M059J (cell line): ENCODE measurements around the gene TEX53. TPM values are rescaled to one million over a fixed set of nuclear protein-coding genes. Genes with fewer than 3 reads are reported as not detected.

Source experiments
- DNase-seq: peaks from one replicate; pipeline ENCODE4 v3.0.0-alpha.2; 2012; ENCODE audit warnings: low read depth
- total RNA-seq: library from RNA; depleted of rRNA; stranded (reverse); fragments of >200 nt; shearing (Covaris generic); gene quantifications from 2 replicates; pipeline ENCODE4 v1.2.3, GENCODE V29; 2014

TEX53 gene
- total RNA-seq, 1 experiment from 2014 or later: not detected

DNA sequence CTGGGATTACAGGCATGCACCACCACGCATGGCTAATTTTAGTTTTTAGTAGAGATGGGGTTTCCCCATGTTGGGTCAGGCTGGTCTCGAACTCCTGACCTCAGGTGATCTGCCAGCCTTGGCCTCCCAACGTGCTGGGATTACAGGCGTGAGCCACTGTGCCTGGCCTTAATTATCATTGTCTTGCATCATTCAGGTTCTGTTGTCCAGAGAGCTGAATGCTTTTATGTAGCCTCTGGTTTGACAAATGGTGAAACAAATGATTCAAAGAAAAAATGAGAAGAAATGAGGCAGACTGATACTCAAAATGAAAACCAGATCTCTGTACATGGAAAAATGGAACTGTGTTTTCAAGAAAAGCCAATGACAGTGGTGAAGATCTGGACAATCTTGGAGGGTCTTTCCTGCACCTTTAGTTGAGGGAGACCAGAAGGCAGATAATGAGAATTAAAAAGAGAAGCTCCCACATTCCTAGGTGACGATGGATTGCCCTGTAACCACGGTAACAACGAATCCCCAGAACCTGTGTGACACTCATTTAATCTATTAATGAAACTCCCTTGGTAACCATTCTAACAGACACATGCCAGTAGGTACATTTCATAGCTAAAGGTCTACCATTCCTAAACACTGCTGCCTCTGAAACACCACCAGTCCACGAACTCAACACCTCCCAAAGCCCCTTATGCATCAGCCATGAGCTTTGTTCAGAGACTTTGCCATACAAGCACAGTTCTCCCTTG, 22.8 kb upstream of the TEX53 start:
- DNase-seq: peak; percentile 61

DNA sequence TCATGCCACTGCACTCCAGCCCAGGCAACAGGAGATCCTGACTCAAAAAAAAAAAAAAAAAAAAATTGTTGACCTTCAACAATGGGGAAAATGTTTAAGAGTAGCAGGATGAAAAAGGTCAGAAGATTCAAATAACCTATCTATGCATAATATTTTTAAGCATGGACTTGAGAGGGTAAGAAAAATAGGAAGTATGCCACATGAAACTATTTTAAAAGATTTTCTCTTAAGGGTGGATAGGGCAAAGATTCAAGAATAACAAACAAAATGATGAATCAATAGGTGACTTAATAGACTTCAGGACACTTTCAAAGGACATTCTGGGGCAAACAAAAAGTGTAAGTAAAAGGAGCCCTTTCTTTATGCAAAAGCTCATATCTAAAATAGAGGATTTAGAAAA, 21.2 kb upstream of the TEX53 start:
- peak; percentile 60 for DNase-seq

DNA sequence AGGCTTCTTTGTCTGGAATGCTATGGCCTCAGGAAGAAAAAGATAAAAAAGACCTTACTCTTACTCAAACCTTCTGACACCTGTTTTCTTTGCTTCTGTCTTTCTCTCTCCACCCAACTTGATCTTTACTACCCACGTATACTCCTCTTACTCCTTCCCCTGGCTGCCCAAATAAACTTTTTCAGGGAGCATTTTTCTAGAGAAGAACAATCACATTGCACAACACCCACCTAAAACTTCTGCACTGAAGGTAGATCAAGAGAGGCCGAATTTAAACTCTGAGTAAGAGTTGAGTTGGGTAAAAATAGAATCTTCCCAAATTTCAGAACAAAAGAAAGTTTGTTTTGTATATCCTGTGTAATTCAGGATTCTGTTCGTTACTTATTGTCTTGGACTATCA, 20.5 kb upstream of the TEX53 start:
- no peak for DNase-seq

DNA sequence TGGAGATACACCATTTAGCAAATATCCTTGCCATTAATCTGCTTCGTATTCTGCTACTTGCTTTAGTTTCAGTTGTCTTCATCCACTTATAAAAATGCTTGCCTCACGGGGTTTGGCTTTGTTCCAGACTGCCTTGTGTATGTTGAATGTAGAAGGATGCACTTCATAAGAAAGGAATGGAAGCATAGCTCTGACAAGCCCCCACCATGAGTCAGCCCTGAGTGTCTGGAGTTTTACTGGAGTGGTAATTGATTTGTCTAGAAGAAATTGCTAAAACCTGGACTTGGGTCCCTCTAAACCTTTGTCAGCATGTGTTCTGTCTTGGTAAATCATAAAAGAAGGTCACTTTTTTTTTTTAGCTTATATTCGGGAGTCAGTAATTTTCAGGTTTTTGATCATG, 19.8 kb upstream of the TEX53 start:
- peak; percentile 100 for DNase-seq

DNA sequence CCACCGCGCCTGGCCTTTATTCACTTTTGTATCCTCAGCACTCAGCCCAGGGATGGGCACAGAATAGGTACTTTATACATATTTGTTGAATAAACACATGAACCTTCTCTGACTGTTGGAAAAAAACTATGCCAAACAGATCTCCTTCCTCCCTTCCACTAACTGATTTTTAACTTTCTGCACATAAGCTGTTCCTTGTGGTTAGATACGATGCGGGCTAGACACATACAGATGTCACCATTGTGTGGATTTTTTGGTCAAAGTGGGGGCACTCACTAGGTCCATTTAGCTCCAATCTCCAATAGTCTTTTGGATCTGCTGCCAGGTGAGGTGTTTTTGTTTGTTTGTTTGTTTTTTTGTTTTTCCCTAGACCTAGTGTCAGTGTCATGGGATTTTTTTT, 19.3 kb upstream of the TEX53 start:
- DNase-seq: no peak

DNA sequence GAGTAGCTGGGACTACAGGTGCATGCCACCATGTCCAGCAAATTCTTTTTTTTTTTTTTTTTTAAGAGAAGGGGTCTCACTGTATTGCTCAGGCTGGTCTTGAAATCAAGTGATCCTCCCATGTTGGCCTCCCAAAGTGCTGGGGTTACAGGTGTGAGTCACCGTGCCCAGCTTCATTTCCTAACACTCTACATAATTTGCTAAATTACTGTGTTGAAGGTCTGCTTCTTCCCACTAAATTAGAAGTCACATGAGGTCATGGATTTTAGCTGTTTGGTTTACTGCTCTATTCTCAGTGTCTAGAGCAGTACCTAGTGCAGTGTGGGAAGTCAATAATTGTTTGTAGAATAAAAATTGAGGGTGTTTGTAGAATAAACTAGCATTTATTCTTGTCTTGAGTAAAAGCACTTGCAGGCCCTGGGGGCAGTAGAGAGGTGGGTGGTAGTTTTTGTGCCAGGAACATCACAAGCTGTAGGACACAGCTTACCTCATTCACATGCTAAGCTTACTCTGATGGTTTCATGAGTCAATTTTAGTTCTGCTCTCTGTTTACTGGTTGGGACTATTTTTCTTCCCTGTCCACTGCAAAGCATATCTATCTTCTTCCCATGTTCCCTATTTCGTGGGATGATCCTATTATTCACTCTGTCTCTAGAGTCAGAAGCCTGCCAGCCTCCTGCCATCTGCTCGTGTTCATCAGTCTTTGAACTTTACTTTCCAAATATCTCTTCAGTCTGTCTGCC, 17.4 kb upstream of the TEX53 start:
- DNase-seq: peak; percentile 47

DNA sequence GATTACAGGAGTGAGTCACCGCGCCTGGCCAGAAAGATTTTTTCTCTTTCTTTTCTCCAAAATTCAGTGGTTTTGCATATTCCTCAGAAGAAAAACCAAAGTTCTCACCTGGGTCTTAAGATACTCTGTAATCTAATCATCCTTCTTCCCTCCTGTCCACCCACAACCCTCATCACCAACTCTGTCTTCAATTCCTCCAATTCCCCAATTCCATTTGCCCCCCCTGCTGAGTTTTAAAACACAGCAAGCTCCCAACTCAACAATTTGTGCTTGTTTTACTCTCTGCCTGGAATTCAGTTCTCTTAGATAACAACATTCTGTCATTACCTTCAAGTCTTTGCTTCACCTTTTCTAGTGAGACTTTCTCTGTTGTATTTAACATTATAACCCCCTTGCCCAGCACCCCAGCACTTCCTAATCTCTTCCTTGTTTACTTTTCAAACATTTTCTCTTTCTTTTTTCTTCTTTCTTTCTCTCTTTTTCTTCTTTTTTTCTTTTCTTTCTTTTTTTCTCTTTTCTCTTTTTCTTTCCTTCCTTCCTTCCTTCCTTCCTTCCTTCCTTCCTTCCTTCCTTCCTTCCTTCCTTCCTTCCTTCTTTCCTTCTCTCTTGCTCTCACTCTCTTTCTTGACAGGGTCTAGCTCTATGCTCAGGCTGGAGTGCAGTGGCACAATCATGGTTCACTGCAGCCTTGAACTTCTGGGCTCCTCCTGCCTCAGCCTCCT, 16.6 kb upstream of the TEX53 start:
- peak; percentile 13 for DNase-seq

DNA sequence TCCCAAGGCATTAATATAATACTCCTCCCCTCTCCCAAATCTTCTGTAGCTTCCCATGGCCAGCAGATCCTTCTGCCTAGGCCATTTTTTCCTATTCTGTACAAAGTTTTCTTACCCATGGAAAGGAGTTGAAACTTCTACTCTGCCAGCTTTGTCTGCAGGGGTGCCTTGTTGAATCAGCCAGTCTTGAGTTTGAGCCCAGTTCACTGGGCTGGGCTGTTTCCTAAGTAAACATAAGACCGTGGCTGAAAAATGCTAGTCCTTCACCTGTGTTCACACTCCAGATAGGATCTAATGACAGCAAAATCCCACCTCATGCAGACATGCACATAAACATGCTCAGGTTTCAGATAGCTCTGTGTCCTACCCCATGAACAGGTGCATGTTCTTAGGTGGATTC, 14.0 kb upstream of the TEX53 start:
- DNase-seq: peak; percentile 21

DNA sequence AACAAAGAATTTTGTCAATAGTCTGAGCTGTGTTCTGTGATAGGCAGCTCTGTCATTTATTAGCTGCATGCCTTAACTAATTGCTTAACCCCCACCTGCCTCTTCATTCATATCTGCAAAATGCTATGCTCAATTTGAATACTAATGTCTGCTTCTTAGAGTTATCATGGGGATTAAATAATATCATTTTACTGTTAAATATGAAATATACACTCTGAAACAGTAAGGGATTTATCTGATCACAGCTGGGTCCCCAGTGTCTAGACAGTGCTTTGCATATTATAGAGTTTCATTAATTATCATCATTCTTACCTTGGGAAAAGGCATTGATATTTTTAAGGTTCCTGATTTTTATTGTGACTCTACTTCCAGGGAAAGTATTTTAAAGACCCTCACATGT, 12.4 kb upstream of the TEX53 start:
- DNase-seq: no peak

DNA sequence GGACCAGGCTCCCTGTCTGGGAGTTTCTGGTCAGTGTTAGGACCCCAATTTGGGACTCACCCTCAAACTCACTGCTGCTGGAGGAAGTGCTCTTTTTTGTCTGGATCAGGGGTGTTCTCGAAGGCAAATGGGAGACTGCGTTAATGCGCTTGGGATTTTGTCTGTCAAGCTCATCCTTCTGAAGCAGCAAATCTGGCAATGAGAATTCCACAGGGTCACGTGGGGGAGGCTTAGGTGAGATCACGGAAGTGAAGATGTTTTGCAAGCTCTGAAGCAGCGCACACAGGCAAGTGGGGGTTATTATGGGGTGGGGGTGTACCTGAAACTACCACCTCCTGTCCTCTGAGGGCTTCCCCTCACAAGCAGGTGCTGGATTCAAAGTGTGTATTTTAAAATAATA, 10.5 kb upstream of the TEX53 start:
- no peak for DNase-seq

DNA sequence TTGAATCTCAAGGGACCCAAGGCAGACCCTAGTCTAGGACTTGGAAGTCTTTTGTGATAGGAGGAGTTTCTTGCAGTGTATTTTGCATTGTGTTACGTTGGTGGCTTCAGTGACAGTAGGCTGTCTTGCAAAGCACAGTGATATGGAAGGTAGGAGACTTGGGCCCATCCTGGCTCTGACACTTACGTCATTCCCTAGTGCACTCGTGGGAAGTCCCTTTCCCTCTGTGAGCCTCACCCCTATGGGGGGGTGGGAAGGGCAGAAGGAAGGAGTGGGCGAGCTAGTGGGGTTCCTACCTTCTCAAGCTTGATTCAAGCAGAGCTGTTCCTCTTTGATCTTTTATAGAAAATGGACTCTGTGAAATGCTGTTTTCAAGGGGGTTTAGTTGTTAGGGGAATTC, 9.2 kb upstream of the TEX53 start:
- no peak for DNase-seq

DNA sequence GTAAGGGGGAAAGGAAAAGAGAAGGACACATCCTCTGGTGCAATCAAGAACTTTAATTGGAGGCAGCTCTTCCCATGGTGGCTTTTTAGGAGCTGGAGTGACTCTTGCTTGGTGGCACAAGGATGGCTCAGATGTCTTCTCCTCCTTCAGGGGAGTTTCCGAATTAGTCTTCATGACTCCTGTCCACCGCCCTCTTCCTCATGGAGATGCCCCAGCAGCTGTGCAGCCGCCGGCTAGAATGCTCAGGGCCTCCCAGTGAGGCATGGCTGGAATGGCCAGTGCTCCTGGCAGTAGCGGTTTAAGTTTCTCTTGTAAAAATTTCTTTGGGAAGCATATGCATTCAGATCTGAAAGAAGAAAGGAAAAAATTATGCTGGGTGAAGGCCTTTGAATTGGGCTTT, 8.8 kb upstream of the TEX53 start:
- no peak for DNase-seq

DNA sequence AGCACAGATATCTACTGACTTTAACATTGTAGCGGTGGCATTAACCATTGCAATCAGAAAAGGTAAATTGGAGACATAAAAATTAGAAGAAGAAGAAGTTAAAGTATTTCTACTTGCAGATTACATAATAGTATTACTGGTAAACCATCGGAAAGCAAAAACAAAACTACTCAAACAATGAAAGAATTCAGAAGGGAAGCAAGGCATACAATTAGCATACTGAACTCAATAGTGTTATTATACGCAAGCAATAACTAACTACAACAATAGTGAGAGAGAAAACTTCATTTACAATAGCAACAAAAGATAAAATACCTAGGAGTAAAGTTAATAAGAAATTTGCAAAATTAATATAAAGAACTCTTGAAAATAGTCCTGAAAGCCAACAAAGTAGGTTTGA, 6.6 kb upstream of the TEX53 start:
- no peak for DNase-seq

DNA sequence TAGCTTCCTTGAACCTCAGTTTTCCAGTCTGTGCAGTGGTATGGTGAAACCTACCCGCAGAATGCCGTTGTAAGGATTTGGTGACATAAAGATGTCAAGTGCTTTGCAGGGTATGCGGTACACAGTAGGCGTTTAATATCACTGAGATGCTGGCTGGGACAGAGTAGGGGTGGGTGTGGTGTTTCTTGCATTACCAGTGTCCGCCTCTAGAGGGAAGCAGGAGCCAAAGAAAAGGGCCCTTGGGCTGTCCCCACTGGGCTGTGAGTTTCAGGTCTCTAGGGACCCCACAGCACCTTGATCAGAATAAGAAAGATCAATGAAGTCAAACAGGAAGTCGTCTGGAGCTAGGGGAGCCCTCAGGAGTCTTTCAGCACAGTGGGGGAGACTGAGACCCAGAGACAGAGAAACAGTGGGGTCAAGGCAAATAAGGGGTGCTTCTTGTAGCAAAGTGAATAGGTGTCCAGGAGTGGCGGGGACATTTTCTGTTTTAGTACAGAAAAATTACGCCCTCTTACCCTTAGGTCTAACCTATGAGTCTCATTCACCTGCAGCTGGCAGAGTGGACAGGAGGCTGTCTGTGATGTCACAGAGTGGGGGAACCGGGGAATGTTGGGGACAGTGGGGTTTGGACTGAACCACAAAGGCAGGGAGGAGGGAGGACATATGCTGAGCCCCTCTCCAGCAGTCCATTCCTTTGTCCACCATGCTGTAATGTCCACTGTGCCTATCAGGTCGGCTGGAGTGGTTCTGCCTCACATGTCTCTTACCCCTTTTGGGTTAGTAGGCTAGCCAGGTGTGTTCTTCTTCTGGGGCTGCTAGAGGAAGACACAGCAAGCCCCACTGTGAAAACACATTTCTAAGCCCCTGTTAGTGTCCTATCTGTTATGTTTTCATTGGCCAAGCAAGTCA, 4.7 kb upstream of the TEX53 start:
- peak; percentile 46 for DNase-seq

DNA sequence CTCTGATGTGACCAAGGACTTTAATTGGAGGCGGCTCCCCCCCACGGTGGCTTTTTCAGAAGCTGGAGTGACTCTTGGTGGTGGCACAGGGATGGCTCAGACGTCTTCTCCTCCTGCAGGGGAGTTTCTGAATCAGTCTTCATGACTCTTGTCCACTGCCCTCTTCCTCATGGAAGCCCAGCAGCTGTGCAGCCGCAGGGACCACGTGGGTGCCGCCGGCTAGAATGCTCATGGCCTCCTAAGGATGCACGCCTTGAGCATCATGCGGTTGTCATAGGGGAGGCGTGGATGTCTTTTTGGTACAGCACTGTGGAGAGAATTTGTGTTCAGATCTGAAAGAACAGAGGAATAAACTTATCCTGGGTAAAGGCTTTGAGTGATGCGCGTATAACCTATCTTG, 1.3 kb downstream of the TEX53 start:
- no peak for DNase-seq

DNA sequence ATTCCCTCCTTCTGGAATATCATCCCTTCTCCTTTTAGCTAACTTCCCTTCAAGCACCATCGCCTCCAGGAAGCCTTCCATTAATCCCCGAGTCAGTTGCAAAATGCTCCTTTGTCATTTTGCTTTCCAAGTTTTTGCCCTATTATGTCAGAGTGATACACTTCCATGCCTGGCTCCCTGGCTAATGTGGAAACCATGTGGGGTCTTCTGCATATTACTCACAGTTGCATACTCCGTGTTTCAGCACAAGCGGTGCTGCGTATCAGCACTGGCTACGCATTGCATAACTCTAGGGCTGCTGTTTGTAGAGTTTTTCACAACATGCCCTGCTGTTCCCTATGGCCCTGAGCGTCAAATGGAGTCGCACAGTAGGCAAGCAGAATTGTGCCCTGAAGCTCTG, 1.9 kb downstream of the TEX53 start:
- no peak for DNase-seq

DNA sequence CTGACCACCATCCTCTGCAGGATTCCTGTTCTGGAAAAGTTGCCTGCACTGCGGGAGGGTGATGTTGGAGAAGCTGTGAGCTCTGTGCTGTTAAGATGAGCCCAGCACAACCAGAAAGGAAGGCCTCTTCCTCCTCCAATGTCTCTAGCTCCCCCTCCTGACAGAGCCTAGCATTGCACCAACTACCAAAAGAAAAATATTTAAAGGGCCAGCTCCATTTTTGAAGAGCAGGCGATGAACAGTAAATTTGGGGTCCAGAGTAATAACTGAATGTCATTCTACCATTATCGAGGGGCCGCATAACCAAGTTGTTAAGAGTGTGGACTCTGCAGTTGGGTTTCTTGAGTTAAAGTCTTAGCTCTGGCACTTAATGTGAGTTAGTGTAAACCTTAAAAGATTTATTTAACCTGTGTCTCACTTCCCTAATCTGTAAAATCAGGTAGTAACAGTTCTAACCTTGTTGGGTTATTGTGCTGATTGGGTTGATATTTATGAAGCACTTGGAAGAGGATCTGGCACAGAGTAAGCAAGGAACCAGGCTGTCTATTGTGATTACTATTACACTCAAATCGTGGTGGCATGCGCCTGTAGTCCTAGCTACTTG, 3.9 kb downstream of the TEX53 start:
- peak; percentile 79 for DNase-seq

DNA sequence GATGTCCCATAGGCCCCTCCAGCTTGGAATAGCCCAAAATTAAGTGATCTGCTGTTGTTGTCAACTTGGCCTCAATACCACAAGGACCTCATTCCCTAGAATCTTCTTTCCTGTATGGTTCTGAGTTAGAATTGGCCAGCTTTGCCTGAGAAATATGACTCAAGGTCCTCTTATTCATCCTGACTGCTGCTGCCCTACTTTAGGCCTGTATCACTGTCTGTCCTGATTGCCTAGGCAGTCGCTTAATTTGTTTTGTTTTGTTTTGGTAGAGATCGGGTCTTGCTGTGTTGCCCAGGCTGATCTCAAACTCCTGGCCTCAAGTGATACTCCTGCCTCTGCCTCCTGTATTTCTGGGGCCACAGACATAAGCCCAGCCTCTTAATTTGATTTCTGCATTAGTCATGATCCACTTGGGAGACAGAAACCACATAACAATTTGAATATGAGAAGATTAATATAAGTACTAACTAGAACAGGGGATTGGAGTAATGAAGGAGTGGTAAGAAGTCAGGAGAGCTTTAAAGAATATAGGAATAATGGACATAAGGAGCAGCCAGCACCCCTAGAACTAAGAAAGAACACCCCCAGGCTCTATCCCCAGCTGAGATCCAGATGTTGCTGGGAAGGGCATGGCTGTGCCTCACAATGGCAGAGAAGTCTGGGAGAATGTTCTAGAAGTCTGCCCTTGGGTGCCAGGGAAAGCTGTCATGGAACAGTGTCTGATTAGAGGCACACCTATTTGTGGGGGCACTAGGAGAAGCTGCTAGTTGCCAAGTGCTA, 4.6 kb downstream of the TEX53 start:
- DNase-seq: peak; percentile 40

DNA sequence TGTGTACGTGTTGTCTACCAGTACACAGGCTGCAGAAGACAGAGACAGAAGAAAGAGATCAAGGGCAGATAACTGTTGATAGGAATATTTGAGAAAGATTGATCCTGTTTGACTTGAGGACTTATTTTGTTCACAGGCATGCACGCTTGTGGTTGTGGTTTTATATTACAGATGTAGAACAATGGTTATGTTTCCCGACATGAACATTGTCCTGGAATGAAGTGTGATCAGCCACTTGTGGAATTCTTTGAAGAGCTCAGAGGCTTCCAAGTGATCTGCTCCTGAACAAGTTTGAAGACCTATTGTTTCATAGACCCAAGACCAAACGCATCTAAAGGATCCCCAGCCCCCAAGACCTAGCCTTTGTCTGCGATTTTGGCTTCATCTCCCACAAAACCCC, 13.7 kb downstream of the TEX53 start:
- DNase-seq: no peak

DNA sequence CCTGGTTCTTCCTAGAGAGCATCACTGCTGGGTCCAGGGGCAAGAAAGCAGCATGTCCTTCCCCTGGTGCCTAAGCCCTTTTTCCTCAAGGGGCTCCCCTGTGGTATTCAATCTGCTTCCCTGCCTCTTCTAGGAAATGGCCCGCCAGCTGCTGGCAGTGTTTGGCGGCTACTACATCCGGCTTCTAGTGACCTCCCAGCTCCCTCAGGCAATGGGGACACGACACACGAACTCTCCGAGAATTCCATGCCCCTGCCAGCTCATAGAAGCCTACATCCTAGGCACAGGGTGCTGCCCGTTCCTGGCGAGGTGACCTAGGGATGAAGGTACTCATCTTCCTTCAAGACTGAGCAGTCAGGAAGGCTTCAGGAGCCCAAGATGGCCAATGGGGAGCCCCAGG, 14.6 kb downstream of the TEX53 start:
- no peak for DNase-seq

DNA sequence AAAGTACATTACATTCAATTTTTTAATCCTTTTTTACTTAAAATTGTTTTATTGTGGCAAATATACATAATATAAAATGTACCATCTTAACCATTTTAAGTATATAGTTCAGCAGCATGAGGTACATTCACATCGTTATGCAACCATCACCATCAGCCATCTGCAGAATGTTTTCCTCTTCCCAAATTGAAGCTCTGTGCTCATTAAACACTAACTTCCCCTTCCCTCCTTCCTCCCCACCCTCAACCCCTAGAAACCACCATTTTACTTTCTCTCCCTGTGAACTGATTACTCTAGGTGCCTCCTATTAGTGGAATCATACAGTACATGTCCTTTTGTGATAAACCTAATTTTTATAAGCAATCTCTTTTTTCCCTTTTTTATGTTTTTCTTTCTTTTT, 15.6 kb downstream of the TEX53 start:
- DNase-seq: no peak
